Smooth muscle cell (in vitro differentiated cells): ENCODE results near the gene HS3ST5. TPM values are rescaled to one million over a fixed set of nuclear protein-coding genes. Genes with fewer than 3 reads are reported as not detected.

ENCODE experiments used
- DNase-seq: peaks from one replicate; lab custom pipeline; 2025; ENCODE audit not compliant: unreplicated experiment; lab: John Stamatoyannopoulos, UW
- H2AFZ ChIP-seq: fragments of 200-600 bp; sonication (generic); 2 replicates; pipeline ENCODE4 v1.6.0; 2016; ENCODE audit warnings: antibody characterized with exemption, low read depth, mild to moderate bottlenecking
- H3F3A ChIP-seq: fragments of 200-600 bp; sonication (generic); 2 replicates; pipeline ENCODE4 v1.6.0; 2017; ENCODE audit warnings: antibody characterized with exemption, low read depth
- H3K27ac ChIP-seq: fragments of 200-600 bp; sonication (generic); 2 replicates; pipeline ENCODE4 v1.5.1; 2016; ENCODE audit warnings: low read depth, mild to moderate bottlenecking
- H3K27me3 ChIP-seq: fragments of 200-600 bp; sonication (generic); 2 replicates; pipeline ENCODE4 v1.6.1; 2016; ENCODE audit warnings: low read depth, mild to moderate bottlenecking
- H3K36me3 ChIP-seq: fragments of 200-600 bp; sonication (generic); 2 replicates; pipeline ENCODE4 v1.5.1; 2016; ENCODE audit warnings: low read depth
- H3K4me1 ChIP-seq: fragments of 200-600 bp; sonication (generic); 2 replicates; pipeline ENCODE4 v1.5.1; 2016; ENCODE audit warnings: low read depth
- H3K4me2 ChIP-seq: fragments of 200-600 bp; sonication (generic); 2 replicates; pipeline ENCODE4 v1.6.0; 2016; ENCODE audit warnings: mild to moderate bottlenecking
- H3K4me3 ChIP-seq: fragments of 200-600 bp; sonication (generic); 2 replicates; pipeline ENCODE4 v1.5.1; 2016; ENCODE audit warnings: mild to moderate bottlenecking
- H3K79me2 ChIP-seq: fragments of 200-600 bp; sonication (generic); 2 replicates; pipeline ENCODE4 v1.6.0; 2016; ENCODE audit warnings: low read depth, mild to moderate bottlenecking
- H3K9ac ChIP-seq: fragments of 200-600 bp; sonication (generic); 2 replicates; pipeline ENCODE4 v1.6.0; 2016; ENCODE audit warnings: low read depth
- H3K9me3 ChIP-seq: fragments of 200-600 bp; sonication (generic); replicated peaks from 2 replicates; pipeline ENCODE4 v1.5.1; 2016; ENCODE audit warnings: low read depth
- H4K20me1 ChIP-seq: fragments of 200-600 bp; sonication (generic); 2 replicates; pipeline ENCODE4 v1.6.0; 2016; ENCODE audit warnings: low read depth
- CTCF ChIP-seq: fragments of 200-600 bp; sonication (generic); IDR thresholded peaks from 2 replicates; pipeline ENCODE4 v1.5.1; 2017; ENCODE audit warnings: borderline replicate concordance, mild to moderate bottlenecking, antibody characterized with exemption; ENCODE audit not compliant: insufficient read depth, poor library complexity, severe bottlenecking
- WGBS: methylation state at CpG from one replicate; pipeline ENCODE4 v1.1.7; 2016; ENCODE audit warnings: low lambda C conversion rate; 5-methylcytosine and 5-hydroxymethylcytosine counted together
- polyA plus RNA-seq: library from polyadenylated mRNA; unstranded; fragments of >200 nt; fragmentation: Nextera tagmentation; extraction: Ambion mirVana; gene quantifications from 2 replicates; pipeline ENCODE4 v1.2.1, GENCODE V29; 2016
- total RNA-seq: library from RNA; depleted of rRNA; stranded (reverse); fragments of >200 nt; gene quantifications from 2 replicates; pipeline ENCODE4 v1.2.3, GENCODE V29; 2014

HS3ST5 gene
- total and polyA plus RNA-seq, 2 experiments from 2014 or later = 0.18 to 0.25 TPM

- WGBS = 84% methylated on average over 6 of the region's 6 CpGs
- Histone ChIP-seq H2AFZ (no peak overlapping the region), H3K79me2 (no peaks in the 10 kb centered on the region), H3K9ac (no peak overlapping the region), H3K27me3 (no peaks in the 10 kb centered on the region), H3K4me1 (no peaks in the 10 kb centered on the region), H3K4me2 (no peak overlapping the region), H4K20me1 (no peaks in the 10 kb centered on the region), H3K36me3 (no peaks in the 10 kb centered on the region), H3K4me3 (no peak overlapping the region), H3K9me3 (no peaks in the 10 kb centered on the region), H3F3A (no peaks in the 10 kb centered on the region), H3K27ac (no peak overlapping the region)
- TF ChIP-seq CTCF = no peak
- DNase-seq = no peak
Measured at GRCh38 chr6:114162691-114163347, 180.0 kb downstream of the HS3ST5 start.

GRCh38 chr6:114160881-114161280 lies 181.9 kb downstream of the HS3ST5 start:
- Histone ChIP-seq H3K4me1 (no peaks in the 10 kb centered on the region), H3K4me3 (no peak overlapping the region)
- WGBS = 92% methylated on average over 4 of the region's 4 CpGs

GRCh38 chr6:114159727-114160126 lies 183.1 kb downstream of the HS3ST5 start:
- no peak for DNase-seq
- Histone ChIP-seq H3F3A (no peaks in the 10 kb centered on the region), H3K36me3 (no peaks in the 10 kb centered on the region), H3K9me3 (no peaks in the 10 kb centered on the region), H4K20me1 (no peaks in the 10 kb centered on the region), H3K4me2 (no peak overlapping the region), H3K9ac (no peak overlapping the region), H3K27me3 (no peaks in the 10 kb centered on the region), H3K4me3 (no peak overlapping the region), H3K4me1 (no peaks in the 10 kb centered on the region), H2AFZ (no peak overlapping the region), H3K79me2 (no peaks in the 10 kb centered on the region), H3K27ac (no peak overlapping the region)
- no peak for TF ChIP-seq CTCF

More at GRCh38 chr6:114160881-114161280, 181.9 kb downstream of the HS3ST5 start:
- no peak for TF ChIP-seq CTCF
- Histone ChIP-seq H3K9me3 (no peaks in the 10 kb centered on the region), H3F3A (no peaks in the 10 kb centered on the region), H4K20me1 (no peaks in the 10 kb centered on the region), H2AFZ (no peak overlapping the region), H3K36me3 (no peaks in the 10 kb centered on the region), H3K4me2 (no peak overlapping the region), H3K79me2 (no peaks in the 10 kb centered on the region), H3K9ac (no peak overlapping the region), H3K27me3 (no peaks in the 10 kb centered on the region), H3K27ac (no peak overlapping the region)
- no peak for DNase-seq

- no peak for TF ChIP-seq CTCF
- no peaks in the 10 kb centered on the region for H3K79me2 ChIP-seq
Measured at GRCh38 chr6:114158838-114159694, 183.8 kb downstream of the HS3ST5 start.

More at GRCh38 chr6:114158838-114159694, 183.8 kb downstream of the HS3ST5 start:
- Histone ChIP-seq H2AFZ (no peak overlapping the region), H3K4me3 (no peak overlapping the region), H3K4me1 (no peaks in the 10 kb centered on the region), H3K9ac (no peak overlapping the region), H3F3A (no peaks in the 10 kb centered on the region), H4K20me1 (no peaks in the 10 kb centered on the region), H3K4me2 (no peak overlapping the region), H3K27ac (no peak overlapping the region), H3K27me3 (no peaks in the 10 kb centered on the region), H3K36me3 (no peaks in the 10 kb centered on the region), H3K9me3 (no peaks in the 10 kb centered on the region)
- no peak for DNase-seq
- 94% methylated on average over 2 of the region's 2 CpGs for WGBS
